Neural cell (in vitro differentiated cells): ENCODE results near the gene STEAP2.

Experiments used
- EP300 ChIP-seq: fragments of 450-650 bp; conservative IDR thresholded peaks from 2 replicates; pipeline ENCODE4 v1.6.1; 2014; ENCODE audit warnings: antibody characterized with exemption, mild to moderate bottlenecking, moderate library complexity; ENCODE audit not compliant: poor library complexity, severe bottlenecking
- EZH2 ChIP-seq: fragments of 200-600, 300-800 bp; shearing (Covaris generic), sonication (generic); IDR thresholded peaks from 2 replicates; pipeline ENCODE4 v1.6.1; 2014; ENCODE audit warnings: antibody characterized with exemption, low read length, borderline replicate concordance, mild to moderate bottlenecking; ENCODE audit not compliant: insufficient read depth, poor library complexity, severe bottlenecking
- MXI1 ChIP-seq: fragments of 450-650 bp; conservative IDR thresholded peaks from 2 replicates; pipeline ENCODE4 v1.6.1; 2014; ENCODE audit warnings: antibody characterized with exemption, mild to moderate bottlenecking; ENCODE audit not compliant: poor library complexity, severe bottlenecking
- POLR2AphosphoS5 ChIP-seq: IDR thresholded peaks from 2 replicates; pipeline ENCODE4 v1.6.1; 2012
- RAD21 ChIP-seq: fragments of 450-650 bp; conservative IDR thresholded peaks from 2 replicates; pipeline ENCODE4 v1.6.1; 2014; ENCODE audit warnings: antibody characterized with exemption, mild to moderate bottlenecking, moderate library complexity
- TAF1 ChIP-seq: IDR thresholded peaks from 2 replicates; pipeline ENCODE4 v1.6.1; 2012; ENCODE audit warnings: low read depth
- TF ChIP-seq, protein P1 (sequence below): fragments of 450-650 bp; IDR thresholded peaks from 2 replicates; pipeline ENCODE4 v1.5.1; 2014; ENCODE audit warnings: antibody characterized with exemption, mild to moderate bottlenecking, moderate library complexity; ENCODE audit not compliant: poor library complexity, severe bottlenecking
- TF ChIP-seq, protein P2 (sequence below): IDR thresholded peaks from 2 replicates; pipeline ENCODE4 v1.6.1; 2012; ENCODE audit warnings: borderline replicate concordance

DNA sequence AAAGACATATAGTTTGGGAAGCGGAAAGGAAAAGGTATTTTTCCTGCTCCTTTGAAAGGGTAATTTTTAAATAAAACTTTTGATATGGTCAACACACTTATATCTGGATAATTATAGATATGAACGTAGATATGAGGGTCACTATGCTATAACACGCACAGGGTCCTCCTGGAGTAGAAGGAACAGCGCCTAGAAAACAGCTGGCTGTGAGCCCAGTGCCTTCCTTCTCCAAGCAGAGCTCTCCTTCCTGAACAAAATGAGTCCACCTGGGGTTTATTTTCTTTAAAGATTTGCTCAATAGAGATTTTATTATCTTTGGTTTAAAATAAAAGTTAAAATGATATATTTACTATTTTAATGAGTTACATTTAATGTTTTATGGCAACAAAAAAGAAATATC, 44.2 kb upstream of the STEAP2 start:
- TF ChIP-seq, protein P1, sequence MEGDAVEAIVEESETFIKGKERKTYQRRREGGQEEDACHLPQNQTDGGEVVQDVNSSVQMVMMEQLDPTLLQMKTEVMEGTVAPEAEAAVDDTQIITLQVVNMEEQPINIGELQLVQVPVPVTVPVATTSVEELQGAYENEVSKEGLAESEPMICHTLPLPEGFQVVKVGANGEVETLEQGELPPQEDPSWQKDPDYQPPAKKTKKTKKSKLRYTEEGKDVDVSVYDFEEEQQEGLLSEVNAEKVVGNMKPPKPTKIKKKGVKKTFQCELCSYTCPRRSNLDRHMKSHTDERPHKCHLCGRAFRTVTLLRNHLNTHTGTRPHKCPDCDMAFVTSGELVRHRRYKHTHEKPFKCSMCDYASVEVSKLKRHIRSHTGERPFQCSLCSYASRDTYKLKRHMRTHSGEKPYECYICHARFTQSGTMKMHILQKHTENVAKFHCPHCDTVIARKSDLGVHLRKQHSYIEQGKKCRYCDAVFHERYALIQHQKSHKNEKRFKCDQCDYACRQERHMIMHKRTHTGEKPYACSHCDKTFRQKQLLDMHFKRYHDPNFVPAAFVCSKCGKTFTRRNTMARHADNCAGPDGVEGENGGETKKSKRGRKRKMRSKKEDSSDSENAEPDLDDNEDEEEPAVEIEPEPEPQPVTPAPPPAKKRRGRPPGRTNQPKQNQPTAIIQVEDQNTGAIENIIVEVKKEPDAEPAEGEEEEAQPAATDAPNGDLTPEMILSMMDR, result no peak
- TF ChIP-seq POLR2AphosphoS5, result no peak
- TF ChIP-seq TAF1, result no peak
- no peak for TF ChIP-seq EZH2
- no peak for TF ChIP-seq EP300
- TF ChIP-seq RAD21, result no peak
- TF ChIP-seq MXI1, result no peak
- TF ChIP-seq, protein P2, sequence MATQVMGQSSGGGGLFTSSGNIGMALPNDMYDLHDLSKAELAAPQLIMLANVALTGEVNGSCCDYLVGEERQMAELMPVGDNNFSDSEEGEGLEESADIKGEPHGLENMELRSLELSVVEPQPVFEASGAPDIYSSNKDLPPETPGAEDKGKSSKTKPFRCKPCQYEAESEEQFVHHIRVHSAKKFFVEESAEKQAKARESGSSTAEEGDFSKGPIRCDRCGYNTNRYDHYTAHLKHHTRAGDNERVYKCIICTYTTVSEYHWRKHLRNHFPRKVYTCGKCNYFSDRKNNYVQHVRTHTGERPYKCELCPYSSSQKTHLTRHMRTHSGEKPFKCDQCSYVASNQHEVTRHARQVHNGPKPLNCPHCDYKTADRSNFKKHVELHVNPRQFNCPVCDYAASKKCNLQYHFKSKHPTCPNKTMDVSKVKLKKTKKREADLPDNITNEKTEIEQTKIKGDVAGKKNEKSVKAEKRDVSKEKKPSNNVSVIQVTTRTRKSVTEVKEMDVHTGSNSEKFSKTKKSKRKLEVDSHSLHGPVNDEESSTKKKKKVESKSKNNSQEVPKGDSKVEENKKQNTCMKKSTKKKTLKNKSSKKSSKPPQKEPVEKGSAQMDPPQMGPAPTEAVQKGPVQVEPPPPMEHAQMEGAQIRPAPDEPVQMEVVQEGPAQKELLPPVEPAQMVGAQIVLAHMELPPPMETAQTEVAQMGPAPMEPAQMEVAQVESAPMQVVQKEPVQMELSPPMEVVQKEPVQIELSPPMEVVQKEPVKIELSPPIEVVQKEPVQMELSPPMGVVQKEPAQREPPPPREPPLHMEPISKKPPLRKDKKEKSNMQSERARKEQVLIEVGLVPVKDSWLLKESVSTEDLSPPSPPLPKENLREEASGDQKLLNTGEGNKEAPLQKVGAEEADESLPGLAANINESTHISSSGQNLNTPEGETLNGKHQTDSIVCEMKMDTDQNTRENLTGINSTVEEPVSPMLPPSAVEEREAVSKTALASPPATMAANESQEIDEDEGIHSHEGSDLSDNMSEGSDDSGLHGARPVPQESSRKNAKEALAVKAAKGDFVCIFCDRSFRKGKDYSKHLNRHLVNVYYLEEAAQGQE, result no peak
